Measurements from ENCODE around the gene AIFM1.

The AIFM1 gene

GRCh38 chrX:130165703-130166502 is at the start of gene AIFM1:
Gene AIFM1 (minus strand): TSS chrX:130165841. CDS start chrX:130165656, 185 bp downstream.
- DNase-seq: peak; percentile 95

- no peak for DNase-seq
Measured at GRCh38 chrX:130213376-130213775, 47.7 kb upstream of the AIFM1 start.

GRCh38 chrX:130212371-130212770 is 46.7 kb upstream of the AIFM1 start:
- no peak for DNase-seq

GRCh38 chrX:130211415-130212186 is 46.0 kb upstream of the AIFM1 start:
- DNase-seq: no peak

GRCh38 chrX:130204647-130205046 is 39.0 kb upstream of the AIFM1 start:
- DNase-seq: no peak

GRCh38 chrX:130197464-130197863 is 31.8 kb upstream of the AIFM1 start:
- DNase-seq: no peak

GRCh38 chrX:130196466-130196865 is 30.8 kb upstream of the AIFM1 start:
- no peak for DNase-seq

GRCh38 chrX:130190801-130191200 is 25.2 kb upstream of the AIFM1 start:
- DNase-seq: no peak

- DNase-seq: no peak
Measured at GRCh38 chrX:130186651-130187050, 21.0 kb upstream of the AIFM1 start.

- no peak for DNase-seq
Measured at GRCh38 chrX:130184857-130185256, 19.2 kb upstream of the AIFM1 start.

- no peak for DNase-seq
Measured at GRCh38 chrX:130184168-130184567, 18.5 kb upstream of the AIFM1 start.

GRCh38 chrX:130179579-130180215 is 14.1 kb upstream of the AIFM1 start:
- DNase-seq: no peak

GRCh38 chrX:130179170-130179569 is 13.5 kb upstream of the AIFM1 start:
- no peak for DNase-seq

- no peak for DNase-seq
Measured at GRCh38 chrX:130176942-130177341, 11.3 kb upstream of the AIFM1 start.

- DNase-seq: no peak
Measured at GRCh38 chrX:130176354-130176776, 10.7 kb upstream of the AIFM1 start.

- no peak for DNase-seq
Measured at GRCh38 chrX:130174937-130175336, 9.3 kb upstream of the AIFM1 start.

- no peak for DNase-seq
Measured at GRCh38 chrX:130174045-130174704, 8.5 kb upstream of the AIFM1 start.

GRCh38 chrX:130173190-130173895 is 7.7 kb upstream of the AIFM1 start:
- peak; percentile 9 for DNase-seq

- no peak for DNase-seq
Measured at GRCh38 chrX:130172127-130172845, 6.6 kb upstream of the AIFM1 start.

GRCh38 chrX:130171446-130172126 is 5.9 kb upstream of the AIFM1 start, which contains the start of gene RAB33A:
Gene RAB33A (plus strand): TSS chrX:130171962. CDS start chrX:130172063, 101 bp downstream.
- DNase-seq: peak; percentile 75

Data from eye (tissue), 1 donor.